Lower leg skin (tissue), 3 donors: ENCODE data around the gene ROR2.

Source experiments
- CTCF ChIP-seq, 3 donors: fragments of 450-650 bp; IDR thresholded peaks; one replicate each; pipeline ENCODE4 v1.5.1; 2016; ENCODE audit warnings: antibody characterized with exemption in 3 of 3, mild to moderate bottlenecking in 3 of 3, moderate library complexity in 2 of 3
- POLR2A ChIP-seq, 2 donors: fragments of 450-650 bp; IDR thresholded peaks; one replicate each; pipeline ENCODE4 v1.6.1; 2016 to 2017; ENCODE audit warnings: antibody characterized with exemption in 2 of 2, mild to moderate bottlenecking in 1 of 2, moderate library complexity in 1 of 2

- TF ChIP-seq CTCF (IDR thresholded peaks at IDR 0.05): no peak
- no peak for TF ChIP-seq POLR2A (IDR thresholded peaks at IDR 0.05)
These were observed 205.9 kb downstream of the ROR2 start for GRCh38 chr9:91744114-91744513.
